Activated CD4-positive, alpha-beta memory T cell treated with anti-CD3 and anti-CD28 coated beads for 36 hours (primary cell): ENCODE data around the gene TFAP2A. TPM values are rescaled to one million over a fixed set of nuclear protein-coding genes. Genes with fewer than 3 reads are reported as not detected.

Experiments used
- CTCF ChIA-PET: fragments of 350-600 bp; sonication (Branson Sonifier 250); formaldehyde crosslinking; loops from one replicate; lab custom pipeline; 2021; ENCODE audit warnings: antibody characterized with exemption, inconsistent platforms; lab: Charles Lee
- POLR2A ChIA-PET: fragments of 350-600 bp; sonication (Branson Sonifier 250); formaldehyde crosslinking; loops from one replicate; lab custom pipeline; 2021; ENCODE audit warnings: antibody characterized with exemption; lab: Charles Lee
- DNase-seq: peaks from one replicate; pipeline ENCODE4 v3.0.0-alpha.2; 2020
- H3K27ac Mint-ChIP-seq: one replicate; pipeline ENCODE4 v1.8.0; 2021; ENCODE audit warnings: mixed read lengths
- H3K27me3 Mint-ChIP-seq: one replicate; pipeline ENCODE4 v1.8.0; 2021; ENCODE audit warnings: mixed read lengths
- H3K36me3 Mint-ChIP-seq: one replicate; pipeline ENCODE4 v1.8.0; 2021; ENCODE audit warnings: mixed read lengths
- H3K4me1 Mint-ChIP-seq: one replicate; pipeline ENCODE4 v1.8.0; 2021; ENCODE audit warnings: low read depth, mixed read lengths
- H3K4me3 Mint-ChIP-seq: one replicate; pipeline ENCODE4 v1.8.0; 2021; ENCODE audit warnings: mild to moderate bottlenecking, mixed read lengths
- H3K9me3 Mint-ChIP-seq: one replicate; pipeline ENCODE4 v1.8.0; 2021; ENCODE audit warnings: mixed read lengths
- intact Hi-C: fragments of 100-400 bp; cut with micrococcal nuclease; formaldehyde crosslinking; loops from one replicate; pipeline ENCODE4 v1.15.1; 2023
- total RNA-seq, 2 experiments: library from RNA; stranded (reverse); gene quantifications; one replicate each; pipeline ENCODE4 v1.2.3, GENCODE V29; 2021

TFAP2A gene
- total RNA-seq, 2 experiments from 2014 or later: 0.21 TPM; not detected in 1

GRCh38 chr6:10425176-10425974 lies 10.5 kb upstream of the TFAP2A start:
- Mint-ChIP-seq H3K4me1 (peaks cover 18% of the 10 kb centered on the region), H3K27me3 (peaks cover 71% of the 10 kb centered on the region), H3K36me3 (no peaks in the 10 kb centered on the region), H3K9me3 (no peaks in the 10 kb centered on the region), H3K27ac (no peak overlapping the region), H3K4me3 (no peak overlapping the region)
- CTCF ChIA-PET: interaction anchor here (1.3 kb wide), 1 partner anchor 10 kb away, joined by 6 read pairs; the partner anchor contains the start of gene TFAP2A
- no peak for DNase-seq
- intact Hi-C loops: no loop called here
- POLR2A ChIA-PET: no interaction called here

DNA sequence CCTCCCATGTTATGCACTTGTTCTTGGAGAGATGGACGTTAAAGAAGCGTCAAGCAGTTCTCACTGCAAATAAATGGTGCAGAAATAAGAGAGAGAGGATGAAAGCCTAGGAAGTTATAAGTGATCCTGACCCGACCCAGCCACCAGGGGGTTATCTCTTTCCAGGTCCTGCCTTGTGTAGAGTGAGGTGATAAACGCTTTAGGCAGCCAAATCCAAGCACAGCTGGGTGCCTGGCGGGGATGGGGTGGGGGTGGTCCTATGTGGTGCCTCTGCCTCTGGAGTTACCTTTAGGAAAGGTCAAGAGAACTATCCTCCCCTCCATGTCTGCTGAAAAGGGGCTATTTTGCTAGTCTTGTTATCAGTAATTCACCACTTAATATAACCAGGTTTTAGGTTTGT lies 9.2 kb upstream of the TFAP2A start:
- no peak overlapping the region for H3K4me3 Mint-ChIP-seq
- ChIA-PET CTCF (interaction anchor here (1.3 kb wide), 1 partner anchor 9 kb away, joined by 6 read pairs; the partner anchor contains the start of gene TFAP2A), POLR2A (no interaction called here)

DNA sequence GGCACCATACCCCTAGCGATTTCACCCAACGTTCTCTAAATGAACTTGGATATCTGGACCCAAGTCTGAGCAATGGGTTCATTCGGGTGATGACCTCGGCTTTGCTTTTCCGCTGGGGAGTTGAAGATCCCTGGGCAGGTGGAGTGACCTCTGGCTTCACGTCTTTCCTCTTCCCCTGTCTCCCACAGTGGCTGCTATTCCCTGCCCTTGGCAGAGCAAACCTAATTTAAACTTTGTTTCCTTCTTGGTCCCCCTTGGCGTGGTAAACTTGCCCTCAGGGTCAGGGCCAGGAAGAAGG lies 7.8 kb upstream of the TFAP2A start:
- Mint-ChIP-seq H3K9me3 (peaks cover 3% of the 10 kb centered on the region), H3K36me3 (peaks cover 3% of the 10 kb centered on the region), H3K4me3 (no peak overlapping the region), H3K27me3 (peaks cover 82% of the 10 kb centered on the region), H3K4me1 (peaks cover 16% of the 10 kb centered on the region), H3K27ac (no peak overlapping the region)
- ChIA-PET POLR2A (no interaction called here), CTCF (no interaction called here)
- intact Hi-C loops: no loop called here
- no peak for DNase-seq

More for the DNA sequence above, 9.2 kb upstream of the TFAP2A start:
- Mint-ChIP-seq H3K9me3 (peaks cover 3% of the 10 kb centered on the region), H3K4me1 (peaks cover 16% of the 10 kb centered on the region), H3K36me3 (peaks cover 3% of the 10 kb centered on the region), H3K27ac (no peak overlapping the region), H3K27me3 (peaks cover 76% of the 10 kb centered on the region)
- intact Hi-C loops: no loop called here
- no peak for DNase-seq

- CTCF ChIA-PET: no interaction called here
- no peak for DNase-seq
- intact Hi-C loops: no loop called here
- Mint-ChIP-seq H3K27ac (no peak overlapping the region), H3K4me3 (no peak overlapping the region), H3K9me3 (peaks cover 3% of the 10 kb centered on the region), H3K27me3 (peaks cover 83% of the 10 kb centered on the region), H3K4me1 (peaks cover 18% of the 10 kb centered on the region), H3K36me3 (peaks cover 3% of the 10 kb centered on the region)
- POLR2A ChIA-PET: no interaction called here
Observed at GRCh38 chr6:10421921-10422736, 7.3 kb upstream of the TFAP2A start.

DNA sequence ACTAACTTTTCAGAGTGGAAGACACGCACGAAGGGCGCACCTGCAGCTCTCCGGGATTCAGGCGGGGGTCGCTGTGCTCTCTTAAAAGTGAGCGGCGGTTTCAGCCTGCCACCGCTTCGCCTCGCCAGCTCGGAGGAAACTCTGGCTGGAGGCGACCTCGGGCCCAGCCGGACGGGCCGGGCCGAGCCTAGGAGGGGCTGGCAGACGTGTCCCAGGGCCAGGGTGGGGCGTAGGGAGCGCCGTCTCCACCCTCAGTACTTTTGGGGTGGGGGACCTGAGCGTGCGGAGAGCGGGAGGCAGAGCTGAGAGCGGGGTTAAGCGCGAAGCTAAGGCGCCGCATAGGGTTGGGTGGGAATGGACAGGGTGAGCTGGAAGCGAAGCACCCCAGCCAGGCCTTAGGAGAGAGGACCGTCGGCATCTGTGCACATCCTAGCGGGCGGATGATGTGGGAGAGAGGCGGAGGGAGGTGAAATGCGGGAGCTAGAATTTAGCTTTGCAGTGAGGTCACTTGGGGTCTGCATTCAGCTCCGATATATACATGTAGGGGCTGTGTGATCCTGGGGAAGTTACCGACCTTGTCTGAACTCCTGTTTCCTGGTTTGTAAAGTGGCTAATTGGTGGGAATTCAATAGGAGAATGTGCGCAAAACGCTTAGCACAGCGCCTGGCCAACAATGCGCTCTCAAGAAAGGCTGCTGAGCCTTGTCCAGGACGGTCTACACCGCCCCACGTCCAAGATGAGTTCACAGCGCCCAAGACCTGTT lies 6.5 kb upstream of the TFAP2A start:
- Mint-ChIP-seq H3K4me1 (peaks cover 14% of the 10 kb centered on the region), H3K4me3 (no peak overlapping the region), H3K36me3 (peaks cover 3% of the 10 kb centered on the region), H3K27me3 (peaks cover 85% of the 10 kb centered on the region), H3K27ac (no peak overlapping the region), H3K9me3 (peaks cover 3% of the 10 kb centered on the region)
- ChIA-PET POLR2A (no interaction called here), CTCF (no interaction called here)
- no peak for DNase-seq
- intact Hi-C loops: no loop called here

GRCh38 chr6:10420546-10421157 lies 5.8 kb upstream of the TFAP2A start:
- Mint-ChIP-seq H3K9me3 (peaks cover 3% of the 10 kb centered on the region), H3K4me1 (peaks cover 12% of the 10 kb centered on the region), H3K36me3 (peaks cover 3% of the 10 kb centered on the region), H3K27me3 (peaks cover 86% of the 10 kb centered on the region), H3K27ac (no peak overlapping the region), H3K4me3 (no peak overlapping the region)
- intact Hi-C loops: no loop called here
- DNase-seq: no peak
- POLR2A ChIA-PET: no interaction called here
- CTCF ChIA-PET: no interaction called here

- no peak for DNase-seq
- intact Hi-C loops: no loop called here
- Mint-ChIP-seq H3K4me1 (peaks cover 8% of the 10 kb centered on the region), H3K27me3 (peaks cover 86% of the 10 kb centered on the region), H3K4me3 (no peak overlapping the region), H3K27ac (no peak overlapping the region), H3K9me3 (peaks cover 3% of the 10 kb centered on the region), H3K36me3 (peaks cover 8% of the 10 kb centered on the region)
- POLR2A ChIA-PET: no interaction called here
- CTCF ChIA-PET: no interaction called here
Observed at GRCh38 chr6:10419749-10420545, 5.1 kb upstream of the TFAP2A start.

- POLR2A ChIA-PET: no interaction called here
- Mint-ChIP-seq H3K9me3 (peaks cover 3% of the 10 kb centered on the region), H3K4me3 (no peak overlapping the region), H3K27me3 (peaks cover 85% of the 10 kb centered on the region), H3K36me3 (peaks cover 8% of the 10 kb centered on the region), H3K27ac (no peak overlapping the region), H3K4me1 (peaks cover 10% of the 10 kb centered on the region)
- DNase-seq: no peak
- CTCF ChIA-PET: no interaction called here
- intact Hi-C loops: no loop called here
Observed at GRCh38 chr6:10418862-10419748, 4.2 kb upstream of the TFAP2A start.

GRCh38 chr6:10418361-10418861 lies 3.5 kb upstream of the TFAP2A start:
- Mint-ChIP-seq H3K36me3 (peaks cover 9% of the 10 kb centered on the region), H3K27me3 (peaks cover 86% of the 10 kb centered on the region), H3K4me1 (peaks cover 17% of the 10 kb centered on the region), H3K9me3 (peaks cover 3% of the 10 kb centered on the region), H3K27ac (no peak overlapping the region), H3K4me3 (no peak overlapping the region)
- POLR2A ChIA-PET: no interaction called here
- no peak for DNase-seq
- CTCF ChIA-PET: interaction anchor here (0.6 kb wide), 1 partner anchor 32 kb away, joined by 3 read pairs; no protein-coding TSS in a partner anchor
- intact Hi-C loops: no loop called here

- intact Hi-C loops: loop anchor here (2.0 kb wide), 1 partner anchor 33 kb away; no protein-coding TSS in a partner anchor
- H3K27ac Mint-ChIP-seq: no peak overlapping the region
- H3K9me3 Mint-ChIP-seq: peaks cover 3% of the 10 kb centered on the region
- H3K4me1 Mint-ChIP-seq: peaks cover 23% of the 10 kb centered on the region
- no peak overlapping the region for H3K4me3 Mint-ChIP-seq
- CTCF ChIA-PET: no interaction called here
- POLR2A ChIA-PET: no interaction called here
- peaks cover 9% of the 10 kb centered on the region for H3K36me3 Mint-ChIP-seq
- no peak for DNase-seq
- peaks cover 85% of the 10 kb centered on the region for H3K27me3 Mint-ChIP-seq
Observed at GRCh38 chr6:10417681-10418104, 2.8 kb upstream of the TFAP2A start.
